Esophagus (tissue), 2 donors: ENCODE results near the gene NUDT7. TPM values are rescaled to one million over a fixed set of nuclear protein-coding genes. Genes with fewer than 3 reads are reported as not detected.

Source experiments
- H3K27ac ChIP-seq, 2 donors: one replicate each; pipeline ENCODE4 v1.5.1; 2013; ENCODE audit warnings: low read depth in 2 of 2, mild to moderate bottlenecking in 2 of 2, inconsistent platforms in 1 of 2, low read length in 1 of 2, moderate library complexity in 1 of 2
- H3K27me3 ChIP-seq, 2 donors: one replicate each; pipeline ENCODE4 v1.6.1; 2013; ENCODE audit warnings: low read length in 2 of 2, control low read depth in 1 of 2, mild to moderate bottlenecking in 1 of 2; ENCODE audit not compliant: insufficient read depth in 2 of 2, control insufficient read depth in 1 of 2
- H3K36me3 ChIP-seq, 2 donors: one replicate each; pipeline ENCODE4 v1.6.1; 2013; ENCODE audit warnings: low read length in 1 of 2; ENCODE audit not compliant: control insufficient read depth in 2 of 2, insufficient read depth in 2 of 2
- H3K4me1 ChIP-seq, 2 donors: one replicate each; pipeline ENCODE4 v1.6.1; 2013; ENCODE audit warnings: low read length in 1 of 2; ENCODE audit not compliant: control insufficient read depth in 2 of 2, insufficient read depth in 2 of 2
- H3K4me3 ChIP-seq, 2 donors: one replicate each; pipeline ENCODE4 v1.5.1; 2013; ENCODE audit warnings: low read length in 2 of 2, mild to moderate bottlenecking in 2 of 2, low read depth in 1 of 2, moderate library complexity in 1 of 2
- H3K9me3 ChIP-seq, 2 donors: one replicate each; pipeline ENCODE4 v1.6.1; 2013; ENCODE audit warnings: mild to moderate bottlenecking in 2 of 2, low read depth in 1 of 2, low read length in 1 of 2, moderate library complexity in 1 of 2; ENCODE audit not compliant: control insufficient read depth in 2 of 2, insufficient read depth in 1 of 2
- WGBS, 2 donors: extraction: QIAGEN DNeasy Blood & Tissue Kit; methylation state at CpG; one replicate each; pipeline ENCODE4 v1.1.7; 2013; 5-methylcytosine and 5-hydroxymethylcytosine counted together
- polyA plus RNA-seq, 2 donors: library from polyadenylated mRNA; stranded (reverse); fragments of 200-250 nt; gene quantifications; one replicate each; pipeline ENCODE4 v1.2.3, GENCODE V29; 2013
- donor health status: healthy with polysubstance abuse.
- donor health status: Bipolar disorder and iron deficiency.

The NUDT7 gene
- polyA plus RNA-seq, 2 donors: 6.5 to 6.6 TPM

GRCh38 chr16:77744141-77744540 lies 21.8 kb downstream of the NUDT7 start:
- Histone ChIP-seq H3K9me3 (no peaks in the 10 kb centered on the region), H3K27ac (no peak overlapping the region), H3K27me3 (no peaks in the 10 kb centered on the region), H3K36me3 (no peaks in the 10 kb centered on the region), H3K4me1 (no peaks in the 10 kb centered on the region), H3K4me3 (no peak overlapping the region)
- 48 to 57% methylated on average over 4 of the region's 4 CpGs for WGBS, 2 donors

GRCh38 chr16:77745972-77746371 lies 23.7 kb downstream of the NUDT7 start:
- Histone ChIP-seq H3K4me3 (no peak overlapping the region), H3K4me1 (no peaks in the 10 kb centered on the region), H3K9me3 (no peaks in the 10 kb centered on the region), H3K27me3 (no peaks in the 10 kb centered on the region), H3K27ac (no peak overlapping the region), H3K36me3 (no peaks in the 10 kb centered on the region)
- WGBS, 2 donors: 71 to 74% methylated on average over 1 of the region's 1 CpG

GRCh38 chr16:77748421-77749005 lies 26.2 kb downstream of the NUDT7 start:
- Histone ChIP-seq H3K27ac (no peak overlapping the region), H3K4me1 (no peaks in the 10 kb centered on the region), H3K4me3 (no peak overlapping the region), H3K36me3 (no peaks in the 10 kb centered on the region), H3K27me3 (no peaks in the 10 kb centered on the region), H3K9me3 (no peaks in the 10 kb centered on the region)
- WGBS, 2 donors: 41 to 58% methylated on average over 7 of the region's 7 CpGs

GRCh38 chr16:77749415-77749814 lies 27.1 kb downstream of the NUDT7 start:
- WGBS, 2 donors: 66 to 83% methylated on average over 1 of the region's 1 CpG
- no peak overlapping the region for H3K4me3 ChIP-seq
- no peaks in the 10 kb centered on the region for H3K4me1 ChIP-seq

GRCh38 chr16:77758046-77758445 lies 35.7 kb downstream of the NUDT7 start:
- Histone ChIP-seq H3K36me3 (no peaks in the 10 kb centered on the region), H3K27me3 (no peaks in the 10 kb centered on the region), H3K4me1 (no peaks in the 10 kb centered on the region), H3K4me3 (no peak overlapping the region), H3K9me3 (no peaks in the 10 kb centered on the region), H3K27ac (no peak overlapping the region)
- 88% methylated on average over 5 of the region's 5 CpGs for WGBS, 2 donors

More at GRCh38 chr16:77749415-77749814, 27.1 kb downstream of the NUDT7 start:
- Histone ChIP-seq H3K27me3 (no peaks in the 10 kb centered on the region), H3K27ac (no peak overlapping the region), H3K9me3 (no peaks in the 10 kb centered on the region), H3K36me3 (no peaks in the 10 kb centered on the region)

- Histone ChIP-seq H3K9me3 (no peaks in the 10 kb centered on the region), H3K4me1 (no peaks in the 10 kb centered on the region), H3K27ac (no peak overlapping the region), H3K4me3 (no peak overlapping the region), H3K27me3 (no peaks in the 10 kb centered on the region), H3K36me3 (no peaks in the 10 kb centered on the region)
- WGBS, 2 donors: 77 to 84% methylated on average over 2 of the region's 2 CpGs
These were observed 36.2 kb downstream of the NUDT7 start for GRCh38 chr16:77758508-77758907.

- Histone ChIP-seq H3K9me3 (no peaks in the 10 kb centered on the region), H3K4me1 (no peaks in the 10 kb centered on the region), H3K4me3 (no peak overlapping the region), H3K27ac (no peak overlapping the region), H3K36me3 (no peaks in the 10 kb centered on the region), H3K27me3 (no peaks in the 10 kb centered on the region)
- 81 to 86% methylated on average over 1 of the region's 1 CpG for WGBS, 2 donors
These were observed 36.9 kb downstream of the NUDT7 start for GRCh38 chr16:77759201-77759600.

GRCh38 chr16:77759821-77760220 lies 37.5 kb downstream of the NUDT7 start:
- no peaks in the 10 kb centered on the region for H3K9me3 ChIP-seq
- no peaks in the 10 kb centered on the region for H3K27me3 ChIP-seq
- H3K36me3 ChIP-seq: no peaks in the 10 kb centered on the region
- no peak overlapping the region for H3K4me3 ChIP-seq
- H3K4me1 ChIP-seq: no peaks in the 10 kb centered on the region
- no peak overlapping the region for H3K27ac ChIP-seq
- 64 to 68% methylated on average over 3 of the region's 3 CpGs for WGBS, 2 donors

GRCh38 chr16:77760800-77761199 lies 38.5 kb downstream of the NUDT7 start:
- 60 to 62% methylated on average over 1 of the region's 1 CpG for WGBS, 2 donors
- Histone ChIP-seq H3K4me1 (no peaks in the 10 kb centered on the region), H3K4me3 (no peak overlapping the region), H3K27ac (no peak overlapping the region), H3K9me3 (no peaks in the 10 kb centered on the region), H3K36me3 (no peaks in the 10 kb centered on the region), H3K27me3 (no peaks in the 10 kb centered on the region)

- H3K4me3 ChIP-seq: no peak overlapping the region
- WGBS, 2 donors: 81 to 85% methylated on average over 1 of the region's 1 CpG
- no peaks in the 10 kb centered on the region for H3K9me3 ChIP-seq
- no peaks in the 10 kb centered on the region for H3K36me3 ChIP-seq
- no peaks in the 10 kb centered on the region for H3K4me1 ChIP-seq
- no peaks in the 10 kb centered on the region for H3K27me3 ChIP-seq
- H3K27ac ChIP-seq: no peak overlapping the region
These were observed 38.9 kb downstream of the NUDT7 start for GRCh38 chr16:77761204-77761603.
